ENCODE data around the gene S1PR4.

Gene S1PR4

DNA sequence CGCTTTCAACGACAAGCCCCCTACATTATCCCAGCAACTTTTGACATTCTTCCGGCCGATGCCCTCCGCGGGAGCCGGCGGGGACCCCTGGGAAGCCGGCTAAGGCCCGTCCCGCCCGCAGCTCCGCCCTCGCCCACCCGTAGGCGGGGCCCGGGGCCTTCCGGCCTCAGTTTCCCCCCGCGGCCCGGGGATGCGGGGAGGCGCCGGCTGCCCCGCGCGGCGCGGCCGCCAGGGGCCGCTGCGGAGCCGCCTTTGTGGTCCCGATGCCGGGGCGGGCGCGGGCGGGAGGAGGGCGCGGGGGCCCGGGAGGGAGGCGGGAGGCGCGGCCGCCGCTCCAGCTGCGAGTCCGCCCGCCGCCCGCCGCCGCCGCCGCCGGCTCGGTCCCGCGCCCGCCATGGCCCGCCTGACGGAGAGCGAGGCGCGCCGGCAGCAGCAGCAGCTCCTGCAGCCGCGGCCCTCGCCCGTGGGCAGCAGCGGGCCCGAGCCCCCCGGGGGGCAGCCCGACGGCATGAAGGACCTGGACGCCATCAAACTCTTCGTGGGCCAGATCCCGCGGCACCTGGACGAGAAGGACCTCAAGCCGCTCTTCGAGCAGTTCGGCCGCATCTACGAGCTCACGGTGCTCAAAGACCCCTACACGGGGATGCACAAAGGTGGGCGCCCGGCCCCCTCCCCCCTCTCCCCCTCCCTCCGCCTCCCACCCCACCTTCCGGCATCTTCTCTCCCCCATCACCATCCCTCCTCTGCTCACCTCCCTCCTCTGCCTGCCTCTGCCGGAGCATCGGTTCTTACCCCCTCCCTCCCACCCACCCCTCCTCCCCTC lies 46.0 kb downstream of the S1PR4 start, which contains the start of gene CELF5:
Gene CELF5 (plus strand): TSS at position 316 of the 823 bp plus-strand sequence. CDS start 79 bp downstream, at position 395.
- DNase-seq: no peak

DNA sequence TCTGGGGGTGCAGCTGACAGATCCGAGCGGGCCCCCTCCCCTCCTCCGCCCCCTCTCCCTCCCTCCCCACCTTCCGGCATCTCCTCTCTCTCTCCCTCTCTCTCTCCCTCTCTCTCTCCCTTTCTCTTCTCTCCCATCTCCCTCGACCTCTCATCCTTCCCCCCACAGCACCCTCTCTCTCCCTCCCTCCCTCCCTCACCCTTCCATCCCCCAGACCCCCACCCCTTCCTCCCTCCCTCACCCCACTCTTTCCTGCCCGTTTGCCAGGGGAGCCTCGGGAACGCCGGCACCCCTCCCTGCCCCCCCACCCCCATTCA lies 46.6 kb downstream of the S1PR4 start:
- DNase-seq: no peak

DNA sequence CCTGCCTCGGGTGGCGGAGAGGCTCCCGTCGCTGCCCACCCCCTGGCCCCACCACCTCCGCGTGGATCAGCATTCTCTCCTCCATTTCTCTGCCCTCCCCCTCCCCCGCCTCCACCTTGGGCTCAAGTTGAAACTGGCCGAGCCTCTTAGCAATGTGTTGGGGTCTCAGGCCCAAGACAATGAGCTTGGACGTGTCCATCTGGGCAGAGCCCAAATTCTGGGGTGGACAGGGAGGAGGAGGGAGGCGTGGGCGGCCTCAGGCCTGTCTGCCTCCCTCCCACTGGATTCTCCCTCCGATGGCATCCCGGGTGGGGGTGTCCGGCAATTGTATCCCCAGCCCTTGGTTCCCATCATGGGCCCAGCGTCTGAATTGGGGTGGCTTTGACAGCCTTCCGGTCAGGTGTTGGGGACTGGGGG lies 47.1 kb downstream of the S1PR4 start:
- no peak for DNase-seq

DNA sequence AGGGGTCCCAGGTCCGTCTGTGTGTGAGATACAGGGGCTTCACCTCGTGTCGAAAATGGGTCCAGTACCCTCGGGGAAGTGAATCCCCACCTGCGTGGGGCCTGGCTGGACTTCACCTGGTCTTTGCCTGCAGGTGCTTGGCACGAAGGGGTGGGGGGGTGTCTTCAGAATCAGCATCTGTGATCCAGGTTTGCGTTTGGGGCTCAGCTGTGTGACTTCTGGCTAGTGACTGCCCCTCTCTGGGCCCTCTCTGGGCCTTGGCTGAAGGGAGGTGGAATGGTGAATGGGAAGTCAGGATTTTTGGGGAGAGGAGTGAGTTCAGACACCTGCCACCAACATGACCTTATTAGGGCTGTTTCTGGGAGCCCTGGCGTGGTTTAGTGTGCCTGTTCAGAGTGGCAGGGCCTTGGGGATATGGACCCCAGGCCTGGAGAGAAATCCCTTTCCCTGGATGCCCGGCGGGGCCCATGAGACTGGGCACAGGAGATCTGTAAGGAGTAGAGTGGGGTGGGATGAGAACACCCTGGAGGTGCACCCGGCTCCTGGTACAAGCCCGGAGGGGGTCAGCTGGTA lies 48.6 kb downstream of the S1PR4 start:
- DNase-seq: no peak

DNA sequence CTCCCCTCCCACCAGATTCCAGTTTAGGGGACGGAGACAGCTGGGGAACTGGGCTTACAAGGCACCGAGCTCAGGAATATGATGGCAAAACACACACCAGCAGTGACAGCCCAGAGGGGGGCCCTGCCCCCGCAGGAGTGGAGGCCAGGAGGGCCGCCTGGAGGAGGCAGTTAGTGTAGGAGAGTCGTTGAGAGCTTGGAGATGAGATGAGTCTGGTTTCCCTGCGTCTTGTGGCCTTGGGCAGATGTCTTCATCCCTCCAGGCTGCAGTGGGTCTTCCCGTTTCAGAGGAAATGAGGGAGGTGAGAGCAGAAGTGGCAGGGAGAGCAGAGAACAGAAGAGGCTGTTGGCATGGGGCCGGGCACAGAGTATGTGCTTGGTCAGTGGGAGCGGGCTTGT lies 50.8 kb downstream of the S1PR4 start:
- DNase-seq: no peak
